Adrenal gland (tissue), 12 donors: ENCODE data around the gene CDK5RAP2. TPM values are rescaled to one million over a fixed set of nuclear protein-coding genes. Genes with fewer than 3 reads are reported as not detected.

ENCODE experiments used
- DNase-seq, 7 donors: peaks; one replicate each; pipeline ENCODE4 v3.0.0-alpha.2; 2019 to 2020
- H3K27ac ChIP-seq, 5 donors: fragments of 200-600 bp; sonication (generic) in 4 of 5; 1 replicate in 3 of 5; 2 replicates in 2 of 5; pipeline versions ENCODE4 v1.5.1 to v1.8.0; 2016 to 2020; ENCODE audit warnings: mild to moderate bottlenecking in 1 of 5
- H3K27me3 ChIP-seq: fragments of 200-600 bp; 2 replicates; pipeline ENCODE4 v1.8.0; 2021
- H3K36me3 ChIP-seq, 2 donors: fragments of 200-600 bp; replicated peaks in 1 of 2; 1 replicate in 1 of 2; 2 replicates in 1 of 2; pipeline versions ENCODE4 v1.5.1 to v1.8.0; 2018 to 2022
- H3K4me1 ChIP-seq, 2 donors: fragments of 200-600 bp; replicated peaks in 1 of 2; 1 replicate in 1 of 2; 2 replicates in 1 of 2; pipeline versions ENCODE4 v1.5.1 to v1.8.0; 2018 to 2021
- H3K4me3 ChIP-seq, 4 donors: fragments of 200-600 bp; sonication (generic) in 3 of 4; one replicate each; pipeline ENCODE4 v1.5.1; 2016 to 2018
- H3K9me3 ChIP-seq, 3 donors: fragments of 200-600 bp; sonication (generic) in 1 of 3; replicated peaks in 1 of 3; 1 replicate in 2 of 3; 2 replicates in 1 of 3; pipeline versions ENCODE4 v1.5.1 to v1.8.0; 2016 to 2021
- POLR2A ChIP-seq, 2 donors: fragments of 450-650 bp; IDR thresholded peaks; one replicate each; pipeline ENCODE4 v1.6.1; 2017; ENCODE audit warnings: antibody characterized with exemption in 2 of 2, mild to moderate bottlenecking in 2 of 2, moderate library complexity in 1 of 2
- WGBS, 4 donors: extraction: QIAGEN DNeasy Blood & Tissue Kit in 2 of 4; methylation state at CpG; one replicate each; pipeline versions ENCODE4 v1.1.5 to v1.1.7; 2013 to 2017; 5-methylcytosine and 5-hydroxymethylcytosine counted together
- intact Hi-C, 2 donors: fragments of 100-400 bp; cut with DNase I; formaldehyde crosslinking; loops; one replicate each; pipeline versions ENCODE4 v1.14.1 to v1.15.0; 2022 to 2023
- polyA plus RNA-seq, 3 donors: library from polyadenylated mRNA; stranded (reverse); fragments of 200-250 nt in 2 of 3; fragments of 350-450 nt in 1 of 3; fragmentation: Illumina TruSeq in 1 of 3; extraction: RNeasy Lipid Tissue Mini Kit (QIAGEN cat#74804) in 1 of 3; gene quantifications; one replicate each; pipeline ENCODE4 v1.2.3, GENCODE V29; 2013 to 2014
- total RNA-seq, 9 donors: library from RNA; depleted of rRNA in 4 of 9; stranded (reverse); fragments of >200 nt in 4 of 9; fragments of 120-200 nt in 1 of 9; fragmentation: NEBNext Ultra II Directional in 1 of 9; extraction: Animal tissue kit (Norgen Biotek cat#: 25700) in 1 of 9; gene quantifications; one replicate each; pipeline versions ENCODE4 v1.1.0 to v1.2.4, GENCODE V29; 2013 to 2023
- TF ChIP-seq, protein P1 (sequence below), 6 experiments: fragments of 450-650 bp in 4 of 6; fragments of 200-600 bp in 2 of 6; sonication (generic) in 1 of 6; IDR thresholded peaks; 1 replicate in 5 of 6; 2 replicates in 1 of 6; pipeline versions ENCODE4 v1.5.1 to v1.8.0; 2016 to 2021; ENCODE audit warnings: antibody characterized with exemption in 6 of 6, mild to moderate bottlenecking in 2 of 6, moderate library complexity in 1 of 6
- donor health status: healthy with polysubstance abuse.
- donor health status: Bipolar disorder and iron deficiency.
- donor health status: DM: yes; HTN: yes; CAD: no.
- donor health status: DM: no; HTN: no; CAD: no.
- donor health status: DM: no; HTN: no; CAD: no.
- donor health status: DM: yes; HTN: yes; CAD: no.

Gene CDK5RAP2
- total and polyA plus RNA-seq, 12 donors = 26.0 to 60.7 (median 41.9) TPM

DNA sequence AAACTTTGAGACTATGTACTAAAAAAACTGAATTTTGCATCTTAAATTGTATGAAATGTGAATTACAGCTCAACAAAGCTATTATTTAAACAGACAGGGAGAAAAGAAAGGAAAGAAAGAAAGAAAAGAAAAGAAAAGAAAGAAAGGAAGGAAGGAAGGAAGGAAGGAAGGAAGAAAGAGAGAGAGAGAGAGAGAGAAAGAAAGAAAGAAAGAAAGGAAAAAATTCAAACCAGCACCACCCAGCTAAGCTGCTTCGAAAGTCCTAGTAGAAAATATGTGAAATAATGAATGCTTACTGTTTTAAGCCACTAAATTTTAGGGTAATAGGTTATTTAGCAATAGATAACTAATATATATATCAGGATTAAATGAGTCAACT lies 31.7 kb upstream of the CDK5RAP2 start:
- Histone ChIP-seq H3K9me3 (no peaks in the 10 kb centered on the region), H3K4me3 (no peak overlapping the region), H3K4me1 (no peaks in the 10 kb centered on the region), H3K36me3 (no peaks in the 10 kb centered on the region), H3K27me3 (no peaks in the 10 kb centered on the region), H3K27ac (no peak overlapping the region)
- TF ChIP-seq, protein P1, sequence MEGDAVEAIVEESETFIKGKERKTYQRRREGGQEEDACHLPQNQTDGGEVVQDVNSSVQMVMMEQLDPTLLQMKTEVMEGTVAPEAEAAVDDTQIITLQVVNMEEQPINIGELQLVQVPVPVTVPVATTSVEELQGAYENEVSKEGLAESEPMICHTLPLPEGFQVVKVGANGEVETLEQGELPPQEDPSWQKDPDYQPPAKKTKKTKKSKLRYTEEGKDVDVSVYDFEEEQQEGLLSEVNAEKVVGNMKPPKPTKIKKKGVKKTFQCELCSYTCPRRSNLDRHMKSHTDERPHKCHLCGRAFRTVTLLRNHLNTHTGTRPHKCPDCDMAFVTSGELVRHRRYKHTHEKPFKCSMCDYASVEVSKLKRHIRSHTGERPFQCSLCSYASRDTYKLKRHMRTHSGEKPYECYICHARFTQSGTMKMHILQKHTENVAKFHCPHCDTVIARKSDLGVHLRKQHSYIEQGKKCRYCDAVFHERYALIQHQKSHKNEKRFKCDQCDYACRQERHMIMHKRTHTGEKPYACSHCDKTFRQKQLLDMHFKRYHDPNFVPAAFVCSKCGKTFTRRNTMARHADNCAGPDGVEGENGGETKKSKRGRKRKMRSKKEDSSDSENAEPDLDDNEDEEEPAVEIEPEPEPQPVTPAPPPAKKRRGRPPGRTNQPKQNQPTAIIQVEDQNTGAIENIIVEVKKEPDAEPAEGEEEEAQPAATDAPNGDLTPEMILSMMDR (IDR thresholded peaks at IDR 0.05) = no peak
- no peak for TF ChIP-seq POLR2A (IDR thresholded peaks at IDR 0.05)
- DNase-seq = no peak
- 93 to 100% (median 99%) methylated on average over 1 of the region's 1 CpG for WGBS, 4 donors
- intact Hi-C loops = no loop called here

DNA sequence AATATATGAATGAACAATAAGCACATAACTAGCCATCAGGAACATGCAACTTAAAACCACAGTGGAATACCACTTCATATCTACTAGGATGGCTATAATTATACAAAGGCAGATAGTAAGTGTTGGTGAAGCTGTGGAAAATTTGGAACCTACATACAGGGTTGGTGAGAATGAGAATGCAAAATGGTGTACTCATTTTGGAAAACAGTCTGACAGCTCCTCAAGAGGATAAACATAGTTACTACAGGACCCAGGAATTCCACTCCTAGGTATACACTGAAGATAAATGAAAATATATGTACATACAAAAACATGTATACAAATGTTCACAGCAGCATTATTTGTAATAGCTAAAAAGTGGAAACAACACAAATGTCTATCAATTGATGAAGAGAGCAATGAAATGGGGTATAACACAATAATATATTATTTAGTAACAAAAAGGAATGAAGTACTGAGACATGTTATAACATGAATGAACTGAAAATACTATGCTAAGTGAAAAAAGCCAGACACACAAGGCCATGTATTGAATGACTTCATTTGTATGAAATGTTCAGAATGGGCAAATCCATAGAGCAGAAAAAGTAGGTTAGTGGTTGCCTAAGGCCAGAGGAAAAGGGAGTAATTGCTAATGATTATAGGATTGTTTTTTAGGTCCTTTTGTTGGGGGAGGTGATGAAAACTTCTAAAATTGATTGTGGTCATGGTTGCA lies 31.2 kb upstream of the CDK5RAP2 start:
- intact Hi-C loops = no loop called here
- Histone ChIP-seq H3K27me3 (no peaks in the 10 kb centered on the region), H3K9me3 (no peaks in the 10 kb centered on the region), H3K4me1 (no peaks in the 10 kb centered on the region), H3K27ac (no peak overlapping the region), H3K36me3 (no peaks in the 10 kb centered on the region), H3K4me3 (no peak overlapping the region)
- no peak for DNase-seq
- TF ChIP-seq, protein P1 (IDR thresholded peaks at IDR 0.05) = peak in 2 of 6 experiments; percentile 17 to 24
- TF ChIP-seq POLR2A (IDR thresholded peaks at IDR 0.05) = no peak

DNA sequence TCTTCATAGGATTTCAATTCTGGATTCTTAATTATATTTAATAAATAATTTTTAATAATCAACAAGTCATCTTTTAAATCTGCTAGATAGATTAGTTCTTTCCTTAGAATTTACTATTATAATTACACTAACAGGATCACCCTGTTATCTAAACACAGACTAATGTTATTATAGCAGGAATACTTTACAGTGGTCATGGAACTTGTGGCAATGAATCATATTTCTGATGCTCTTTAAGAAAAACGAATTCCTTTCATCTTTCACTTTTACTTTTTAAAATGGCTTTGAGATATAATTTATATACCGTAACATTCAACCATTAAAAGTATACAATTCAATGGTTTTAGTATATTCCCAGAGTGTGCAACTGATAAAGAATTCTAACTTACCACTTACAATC lies 29.7 kb upstream of the CDK5RAP2 start:
- 87 to 97% (median 89%) methylated on average over 2 of the region's 2 CpGs for WGBS, 4 donors
- TF ChIP-seq POLR2A (IDR thresholded peaks at IDR 0.05) = no peak
- TF ChIP-seq, protein P1 (IDR thresholded peaks at IDR 0.05) = no peak

DNA sequence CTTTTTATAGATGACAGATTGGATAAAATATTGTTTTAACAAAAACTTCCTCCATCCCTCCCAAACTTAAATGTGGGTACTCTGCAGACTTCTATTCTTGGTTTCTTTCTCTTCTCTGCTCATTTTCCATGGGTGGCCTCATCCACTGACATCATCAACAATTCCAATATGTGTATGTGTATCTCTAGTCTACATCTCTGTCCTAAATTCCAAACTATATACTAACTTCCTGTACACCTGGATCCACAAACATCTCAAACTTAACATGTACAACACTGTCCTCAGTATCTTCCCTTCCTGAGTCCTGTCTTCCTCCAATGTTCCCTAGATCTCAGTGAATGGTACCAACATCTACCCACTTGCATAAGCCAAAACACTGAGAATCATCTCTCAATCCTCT lies 28.5 kb upstream of the CDK5RAP2 start:
- Histone ChIP-seq H3K27me3 (no peaks in the 10 kb centered on the region), H3K9me3 (no peaks in the 10 kb centered on the region), H3K27ac (no peak overlapping the region), H3K36me3 (peaks cover 0 to 5% of the 10 kb centered on the region in 2 donors), H3K4me3 (no peak overlapping the region), H3K4me1 (no peaks in the 10 kb centered on the region)
- intact Hi-C loops = no loop called here
- no peak for DNase-seq
- no peak for TF ChIP-seq POLR2A (IDR thresholded peaks at IDR 0.05)
- TF ChIP-seq, protein P1 (IDR thresholded peaks at IDR 0.05) = no peak

More for the DNA sequence above, 29.7 kb upstream of the CDK5RAP2 start:
- no peak overlapping the region for H3K4me3 ChIP-seq
- H3K27me3 ChIP-seq = no peaks in the 10 kb centered on the region
- H3K9me3 ChIP-seq = no peaks in the 10 kb centered on the region
- DNase-seq = no peak
- no peaks in the 10 kb centered on the region for H3K4me1 ChIP-seq
- peaks cover 0 to 4% of the 10 kb centered on the region in 2 donors for H3K36me3 ChIP-seq
- no peak overlapping the region for H3K27ac ChIP-seq
- intact Hi-C loops = no loop called here
